Lung (tissue), 12 donors: ENCODE data around the gene MATN3. TPM values are rescaled to one million over a fixed set of nuclear protein-coding genes. Genes with fewer than 3 reads are reported as not detected.

ENCODE experiments used
- ATAC-seq: fragments of 200-7000 bp; cut with Tn5 transposase; one replicate; pipeline ENCODE4 v1.9.1; 2020; ENCODE audit warnings: moderate number of reproducible peaks; ENCODE audit not compliant: insufficient read depth, low FRiP score
- DNase-seq, 3 donors: peaks; one replicate each; pipeline ENCODE4 v3.0.0-alpha.2; 2013 to 2017
- H3K27ac ChIP-seq, 2 donors: one replicate each; pipeline ENCODE4 v1.5.1; 2013; ENCODE audit warnings: mild to moderate bottlenecking in 2 of 2, moderate library complexity in 2 of 2, control low read depth in 1 of 2, inconsistent platforms in 1 of 2, low read depth in 1 of 2, low read length in 1 of 2
- H3K27me3 ChIP-seq, 3 donors: one replicate each; pipeline ENCODE4 v1.5.1; 2013; ENCODE audit warnings: low read length in 2 of 3; ENCODE audit not compliant: control insufficient read depth in 3 of 3, insufficient read depth in 3 of 3
- H3K36me3 ChIP-seq, 4 donors: one replicate each; pipeline ENCODE4 v1.5.1; 2013; ENCODE audit warnings: low read length in 4 of 4, mild to moderate bottlenecking in 1 of 4, moderate library complexity in 1 of 4; ENCODE audit not compliant: control insufficient read depth in 4 of 4, insufficient read depth in 4 of 4
- H3K4me1 ChIP-seq, 5 donors: one replicate each; pipeline ENCODE4 v1.5.1; 2013; ENCODE audit warnings: low read length in 5 of 5, mild to moderate bottlenecking in 2 of 5, moderate library complexity in 1 of 5; ENCODE audit not compliant: control insufficient read depth in 5 of 5, insufficient read depth in 5 of 5
- H3K4me3 ChIP-seq: one replicate; pipeline ENCODE4 v1.5.1; 2013; ENCODE audit warnings: mild to moderate bottlenecking, control low read depth, moderate library complexity
- H3K9ac ChIP-seq, 2 donors: one replicate each; pipeline ENCODE4 v1.5.1; 2013; ENCODE audit warnings: low read length in 2 of 2, control low read depth in 1 of 2; ENCODE audit not compliant: insufficient read depth in 1 of 2
- H3K9me3 ChIP-seq, 4 donors: one replicate each; pipeline ENCODE4 v1.5.1; 2013; ENCODE audit warnings: low read length in 3 of 4, mild to moderate bottlenecking in 1 of 4, moderate library complexity in 1 of 4; ENCODE audit not compliant: control insufficient read depth in 4 of 4, insufficient read depth in 3 of 4
- CTCF ChIP-seq: IDR thresholded peaks from 2 replicates; pipeline ENCODE4 v1.5.1; 2012; ENCODE audit warnings: mild to moderate bottlenecking; ENCODE audit errors: control extremely low read depth, extremely low read depth
- WGBS, 2 donors: extraction: QIAGEN DNeasy Blood & Tissue Kit; methylation state at CpG; one replicate each; pipeline ENCODE4 v1.1.7; 2013; 5-methylcytosine and 5-hydroxymethylcytosine counted together
- polyA plus RNA-seq, 2 donors: library from polyadenylated mRNA; stranded (reverse); fragments of 200-250 nt; gene quantifications; one replicate each; pipeline ENCODE4 v1.2.1, GENCODE V29; 2013
- total RNA-seq, 2 donors: library from RNA; depleted of rRNA in 1 of 2; stranded (reverse); fragments of >200 nt in 1 of 2; gene quantifications; one replicate each; pipeline ENCODE4 v1.2.1, GENCODE V29; 2014 to 2021
- donor health status: control.
- donor health status: control.
- donor health status: Bipolar disorder and iron deficiency.
- donor health status: healthy.
- donor health status: DM: yes; HTN: yes; CAD: no.

Gene MATN3
- total and polyA plus RNA-seq, 4 donors: 2.7 to 3.6 (median 3.0) TPM

- no peak for ATAC-seq
- Histone ChIP-seq H3K4me1 (no peaks in the 10 kb centered on the region), H3K9me3 (no peaks in the 10 kb centered on the region), H3K9ac (no peak overlapping the region), H3K4me3 (no peak overlapping the region), H3K27ac (no peak overlapping the region), H3K27me3 (no peaks in the 10 kb centered on the region), H3K36me3 (peaks cover 0 to 6% (median 3%) of the 10 kb centered on the region in 4 donors)
- TF ChIP-seq CTCF: no peak
- no peak for DNase-seq
- WGBS, 2 donors: 29 to 55% methylated on average over 3 of the region's 3 CpGs
These were observed 40.8 kb downstream of the MATN3 start for GRCh38 chr2:19971691-19972090.

GRCh38 chr2:19963386-19963785, 49.1 kb downstream of the MATN3 start:
- H3K9me3 ChIP-seq: peaks cover 0 to 3% (median 1%) of the 10 kb centered on the region in 4 donors
- DNase-seq (no peak), ATAC-seq (no peak)
- no peak overlapping the region for H3K27ac ChIP-seq
- H3K9ac ChIP-seq: no peak overlapping the region
- peaks cover 0 to 6% (median 2%) of the 10 kb centered on the region in 4 donors for H3K36me3 ChIP-seq
- H3K27me3 ChIP-seq: no peaks in the 10 kb centered on the region
- no peak overlapping the region for H3K4me3 ChIP-seq
- no peaks in the 10 kb centered on the region for H3K4me1 ChIP-seq
- 95 to 100% methylated on average over 1 of the region's 1 CpG for WGBS, 2 donors
- TF ChIP-seq CTCF: no peak

- H3K9ac ChIP-seq: no peak overlapping the region
- no peaks in the 10 kb centered on the region for H3K4me1 ChIP-seq
- H3K9me3 ChIP-seq: no peaks in the 10 kb centered on the region
- WGBS, 2 donors: 61 to 63% methylated on average over 6 of the region's 6 CpGs
- ATAC-seq (peak; percentile 93), DNase-seq (peak; percentile 61 to 83 (median 78))
- H3K27ac ChIP-seq: no peak overlapping the region
- H3K4me3 ChIP-seq: no peak overlapping the region
- H3K27me3 ChIP-seq: no peaks in the 10 kb centered on the region
- peak; percentile 68 for TF ChIP-seq CTCF
- H3K36me3 ChIP-seq: peaks cover 0 to 15% (median 0%) of the 10 kb centered on the region in 4 donors
These were observed 56.7 kb downstream of the MATN3 start for GRCh38 chr2:19955544-19956422.
